GM19240 (cell line): ENCODE data around the gene EXOC4.

Source experiments
- DNase-seq: peaks from one replicate; pipeline ENCODE4 v3.0.0; 2011; ENCODE audit warnings: low spot score; ENCODE audit not compliant: insufficient read length

The EXOC4 gene

GRCh38 chr7:133781486-133782090 is 528.7 kb downstream of the EXOC4 start:
- no peak for DNase-seq

GRCh38 chr7:133782470-133782869 is 529.6 kb downstream of the EXOC4 start:
- no peak for DNase-seq

GRCh38 chr7:133783276-133783675 is 530.4 kb downstream of the EXOC4 start:
- DNase-seq = no peak

GRCh38 chr7:133784486-133785001 is 531.7 kb downstream of the EXOC4 start:
- DNase-seq = no peak

GRCh38 chr7:133786401-133786937 is 533.6 kb downstream of the EXOC4 start:
- no peak for DNase-seq

- DNase-seq = no peak
These were observed 537.1 kb downstream of the EXOC4 start for GRCh38 chr7:133789974-133790373.

- no peak for DNase-seq
These were observed 538.0 kb downstream of the EXOC4 start for GRCh38 chr7:133790911-133791310.

GRCh38 chr7:133794479-133794878 is 541.6 kb downstream of the EXOC4 start:
- no peak for DNase-seq

GRCh38 chr7:133795068-133795665 is 542.3 kb downstream of the EXOC4 start:
- DNase-seq = no peak

GRCh38 chr7:133796782-133797745 is 544.2 kb downstream of the EXOC4 start:
- no peak for DNase-seq

- DNase-seq = no peak
These were observed 545.1 kb downstream of the EXOC4 start for GRCh38 chr7:133797818-133798520.

GRCh38 chr7:133801341-133801740 is 548.5 kb downstream of the EXOC4 start:
- no peak for DNase-seq

GRCh38 chr7:133804127-133804526 is 551.2 kb downstream of the EXOC4 start:
- DNase-seq = no peak

- DNase-seq = no peak
These were observed 552.5 kb downstream of the EXOC4 start for GRCh38 chr7:133805426-133805825.

- no peak for DNase-seq
These were observed 555.0 kb downstream of the EXOC4 start for GRCh38 chr7:133807624-133808492.

GRCh38 chr7:133808493-133808866 is 555.6 kb downstream of the EXOC4 start:
- no peak for DNase-seq

- DNase-seq = no peak
These were observed 560.0 kb downstream of the EXOC4 start for GRCh38 chr7:133812877-133813276.

- DNase-seq = no peak
These were observed 562.8 kb downstream of the EXOC4 start for GRCh38 chr7:133815611-133816210.

- no peak for DNase-seq
These were observed 566.8 kb downstream of the EXOC4 start for GRCh38 chr7:133819695-133820094.

GRCh38 chr7:133820584-133820983 is 567.7 kb downstream of the EXOC4 start:
- no peak for DNase-seq
